Placental pericyte (primary cell): ENCODE results near the gene BCL2L1. TPM values are rescaled to one million over a fixed set of nuclear protein-coding genes. Genes with fewer than 3 reads are reported as not detected.

Source experiments
- total RNA-seq: library from RNA; depleted of rRNA; stranded (reverse); fragments of >200 nt; gene quantifications from 2 replicates; pipeline ENCODE4 v1.2.3, GENCODE V29; 2012

Gene BCL2L1
- 111 and 148 TPM in 2 replicates for total RNA-seq

GRCh38 chr20:31722257-31723068 lies at the start of gene BCL2L1:
Gene BCL2L1, minus strand, starts transcription at chr20:31722868. Its CDS starts 650 bp downstream, at chr20:31722218.

GRCh38 chr20:31738729-31739549 lies 16.3 kb upstream of the BCL2L1 start, which contains the start of gene TPX2:
Gene TPX2, plus strand, starts transcription at chr20:31739290. Its CDS starts 18,187 bp downstream, at chr20:31757477.

GRCh38 chr20:31637660-31638059 lies 85.0 kb downstream of the BCL2L1 start, which contains the start of gene COX4I2:
Gene COX4I2, plus strand, starts transcription at chr20:31637912. Its CDS starts 1,106 bp downstream, at chr20:31639018.

Other genes starting within 250 kb of the BCL2L1 start
- not detected in 2 replicates for gene DEFB124, start 247.7 kb downstream of the BCL2L1 start, total RNA-seq
- gene REM1, start 247.6 kb downstream of the BCL2L1 start, total RNA-seq, result not detected in 2 replicates
- 132 and 202 TPM in 2 replicates for gene HM13, start 208.4 kb downstream of the BCL2L1 start, total RNA-seq
- 31.3 and 47.0 TPM in 2 replicates for gene ID1, start 117.6 kb downstream of the BCL2L1 start, total RNA-seq
- gene COX4I2, start 85.0 kb downstream of the BCL2L1 start, total RNA-seq, result not detected in 2 replicates
- 3.1 and 123 TPM in 2 replicates for gene TPX2, start 16.4 kb upstream of the BCL2L1 start, total RNA-seq
- gene MYLK2, start 96.5 kb upstream of the BCL2L1 start, total RNA-seq, result 0.57 TPM in 1 of 2 replicates, not detected in the other
- gene FOXS1, start 122.7 kb upstream of the BCL2L1 start, total RNA-seq, result 0.22 and 2.0 TPM in 2 replicates
- under 0.01 TPM in 1 of 2 replicates, not detected in the other for gene DUSP15, start 147.7 kb upstream of the BCL2L1 start, total RNA-seq
- 0.14 TPM in 1 of 2 replicates, not detected in the other for gene TTLL9, start 147.8 kb upstream of the BCL2L1 start, total RNA-seq
- 2.6 and 4.6 TPM in 2 replicates for gene PDRG1, start 229.2 kb upstream of the BCL2L1 start, total RNA-seq
- gene XKR7, start 245.3 kb upstream of the BCL2L1 start, total RNA-seq, result not detected in 2 replicates